ENCODE results near the gene SLC22A13. TPM values are rescaled to one million over a fixed set of nuclear protein-coding genes. Genes with fewer than 3 reads are reported as not detected.

The SLC22A13 gene
- total RNA-seq, 6 experiments from 2014 or later, result 0.17 to 0.30 (median 0.20) TPM; not detected in 1

GRCh38 chr3:38312356-38312755 is 46.7 kb downstream of the SLC22A13 start:
- TF ChIP-seq, protein P1, sequence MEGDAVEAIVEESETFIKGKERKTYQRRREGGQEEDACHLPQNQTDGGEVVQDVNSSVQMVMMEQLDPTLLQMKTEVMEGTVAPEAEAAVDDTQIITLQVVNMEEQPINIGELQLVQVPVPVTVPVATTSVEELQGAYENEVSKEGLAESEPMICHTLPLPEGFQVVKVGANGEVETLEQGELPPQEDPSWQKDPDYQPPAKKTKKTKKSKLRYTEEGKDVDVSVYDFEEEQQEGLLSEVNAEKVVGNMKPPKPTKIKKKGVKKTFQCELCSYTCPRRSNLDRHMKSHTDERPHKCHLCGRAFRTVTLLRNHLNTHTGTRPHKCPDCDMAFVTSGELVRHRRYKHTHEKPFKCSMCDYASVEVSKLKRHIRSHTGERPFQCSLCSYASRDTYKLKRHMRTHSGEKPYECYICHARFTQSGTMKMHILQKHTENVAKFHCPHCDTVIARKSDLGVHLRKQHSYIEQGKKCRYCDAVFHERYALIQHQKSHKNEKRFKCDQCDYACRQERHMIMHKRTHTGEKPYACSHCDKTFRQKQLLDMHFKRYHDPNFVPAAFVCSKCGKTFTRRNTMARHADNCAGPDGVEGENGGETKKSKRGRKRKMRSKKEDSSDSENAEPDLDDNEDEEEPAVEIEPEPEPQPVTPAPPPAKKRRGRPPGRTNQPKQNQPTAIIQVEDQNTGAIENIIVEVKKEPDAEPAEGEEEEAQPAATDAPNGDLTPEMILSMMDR (IDR thresholded peaks at IDR 0.05), result no peak
- H3K9me3 Mint-ChIP-seq, result no peaks in the 10 kb centered on the region
- no peak overlapping the region for H3K27ac Mint-ChIP-seq

DNA sequence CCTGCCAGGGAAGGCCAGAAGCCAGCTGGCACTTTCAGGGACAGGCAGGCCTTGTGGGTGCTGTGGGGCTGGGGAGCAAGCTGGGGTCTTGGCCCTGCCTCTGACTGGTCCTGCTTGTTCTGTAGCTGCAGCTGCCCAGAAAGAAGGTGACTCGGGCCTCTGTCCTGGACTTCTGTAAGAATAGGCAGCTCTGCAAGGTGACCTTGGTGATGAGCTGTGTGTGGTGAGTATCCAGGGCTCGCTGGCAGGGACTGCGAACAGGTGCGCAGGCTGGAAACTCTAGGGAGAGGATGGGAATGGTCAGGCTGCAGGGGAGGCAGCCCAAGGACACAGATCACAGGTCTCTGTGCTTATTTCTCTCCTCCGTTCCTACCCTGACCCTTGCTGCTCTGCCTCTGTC is 47.7 kb downstream of the SLC22A13 start:
- H3K4me3 Mint-ChIP-seq, result no peak overlapping the region
- H3K4me1 Mint-ChIP-seq (ENCODE audit: low read depth), result no peaks in the 10 kb centered on the region
- H3K27me3 Mint-ChIP-seq (ENCODE audit: insufficient read depth), result peaks cover 26% of the 10 kb centered on the region
- no peaks in the 10 kb centered on the region for H3K36me3 Mint-ChIP-seq (ENCODE audit: low read depth)
- TF ChIP-seq, protein P1 (IDR thresholded peaks at IDR 0.05), result no peak
- DNase-seq, result no peak
- no peaks in the 10 kb centered on the region for H3K9me3 Mint-ChIP-seq
- H3K27ac Mint-ChIP-seq, result no peak overlapping the region

More at GRCh38 chr3:38312356-38312755, 46.7 kb downstream of the SLC22A13 start:
- DNase-seq, result no peak
- no peaks in the 10 kb centered on the region for H3K4me1 Mint-ChIP-seq (ENCODE audit: low read depth)
- H3K36me3 Mint-ChIP-seq (ENCODE audit: low read depth), result no peaks in the 10 kb centered on the region
- peaks cover 28% of the 10 kb centered on the region for H3K27me3 Mint-ChIP-seq (ENCODE audit: insufficient read depth)
- H3K4me3 Mint-ChIP-seq, result no peak overlapping the region

- Mint-ChIP-seq H3K27me3 (ENCODE audit: insufficient read depth) (peaks cover 24% of the 10 kb centered on the region), H3K27ac (no peak overlapping the region), H3K4me3 (no peak overlapping the region), H3K4me1 (ENCODE audit: low read depth) (no peaks in the 10 kb centered on the region), H3K36me3 (ENCODE audit: low read depth) (no peaks in the 10 kb centered on the region), H3K9me3 (no peaks in the 10 kb centered on the region)
- DNase-seq, result no peak
- TF ChIP-seq, protein P1 (IDR thresholded peaks at IDR 0.05), result no peak
These were observed 48.1 kb downstream of the SLC22A13 start for GRCh38 chr3:38313695-38314094.

DNA sequence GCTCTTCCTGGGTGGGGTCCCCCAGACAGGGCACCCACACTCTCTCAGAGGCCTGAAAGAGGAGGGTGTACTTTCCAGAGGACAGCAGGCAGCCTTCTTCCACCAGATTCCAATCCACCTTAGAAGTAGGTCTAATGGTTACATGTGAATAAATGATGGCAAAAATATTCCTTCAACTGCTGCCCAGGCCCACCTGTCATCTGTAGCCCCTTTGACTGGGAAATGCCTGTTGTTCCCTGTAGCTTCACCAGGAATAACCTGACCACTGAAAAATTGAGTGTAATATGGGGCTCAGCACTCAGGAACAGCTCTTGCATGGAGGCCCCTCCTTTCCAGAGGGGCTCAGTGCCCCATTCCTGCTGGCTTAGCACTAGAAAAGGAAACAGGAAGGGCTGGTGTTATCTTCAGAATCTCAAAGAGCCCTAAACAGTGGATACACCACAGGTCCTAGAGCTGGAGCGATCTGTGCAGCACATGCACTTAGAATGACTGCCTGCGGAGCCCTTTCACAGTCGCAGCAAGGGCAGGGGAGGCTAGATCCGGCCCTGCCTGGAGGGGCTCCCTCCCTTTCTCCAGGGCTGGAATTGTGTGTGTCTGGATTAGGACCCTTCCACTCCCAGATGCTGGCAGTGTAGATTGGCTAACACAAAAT is 48.6 kb downstream of the SLC22A13 start:
- Mint-ChIP-seq H3K36me3 (ENCODE audit: low read depth) (no peaks in the 10 kb centered on the region), H3K4me3 (no peak overlapping the region), H3K9me3 (no peaks in the 10 kb centered on the region), H3K27me3 (ENCODE audit: insufficient read depth) (peaks cover 23% of the 10 kb centered on the region), H3K27ac (no peak overlapping the region), H3K4me1 (ENCODE audit: low read depth) (no peaks in the 10 kb centered on the region)
- no peak for DNase-seq
- TF ChIP-seq, protein P1 (IDR thresholded peaks at IDR 0.05), result no peak

DNA sequence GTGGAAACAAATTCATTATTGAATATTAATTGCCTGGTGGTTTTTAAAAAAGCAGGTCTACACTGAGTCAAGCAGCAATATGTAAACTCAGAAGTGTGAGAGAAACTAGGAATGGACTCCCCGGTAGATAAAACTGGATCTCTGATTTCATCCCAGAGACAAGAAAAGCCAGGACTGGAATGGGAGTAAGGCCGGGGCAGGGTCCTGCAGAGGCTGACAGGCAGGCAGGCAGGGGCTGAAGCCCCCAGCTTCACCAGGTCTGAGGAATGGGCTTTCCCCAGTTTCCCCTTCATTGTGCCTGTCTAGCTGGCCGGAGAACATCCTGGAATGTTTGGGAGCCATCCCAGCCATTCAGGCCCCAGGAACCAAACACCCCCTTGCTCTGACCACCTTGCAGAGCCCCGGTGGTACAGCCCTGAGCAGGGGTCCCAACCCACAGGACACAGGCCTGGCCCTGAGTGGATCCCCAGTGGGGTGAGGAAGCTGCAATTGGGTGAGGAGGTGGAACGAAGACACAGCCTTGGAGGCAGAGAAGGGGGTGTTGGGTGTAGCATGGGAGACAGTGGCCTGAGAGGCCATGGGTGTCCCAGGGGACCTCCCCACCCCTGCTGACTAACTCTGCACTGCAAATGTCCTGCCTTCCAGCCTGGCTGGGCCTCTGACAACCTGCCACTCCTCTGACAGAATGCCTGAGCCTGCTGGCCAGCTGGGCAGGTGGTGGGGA is 49.3 kb downstream of the SLC22A13 start:
- H3K4me1 Mint-ChIP-seq (ENCODE audit: low read depth), result no peaks in the 10 kb centered on the region
- no peak for DNase-seq
- H3K36me3 Mint-ChIP-seq (ENCODE audit: low read depth), result no peaks in the 10 kb centered on the region
- TF ChIP-seq, protein P1 (IDR thresholded peaks at IDR 0.05), result no peak
- peaks cover 17% of the 10 kb centered on the region for H3K27me3 Mint-ChIP-seq (ENCODE audit: insufficient read depth)
- no peak overlapping the region for H3K4me3 Mint-ChIP-seq
- no peaks in the 10 kb centered on the region for H3K9me3 Mint-ChIP-seq
- H3K27ac Mint-ChIP-seq, result no peak overlapping the region

All from HFFc6 (cell line).